Measurements from ENCODE around the gene NRXN3.

DNA sequence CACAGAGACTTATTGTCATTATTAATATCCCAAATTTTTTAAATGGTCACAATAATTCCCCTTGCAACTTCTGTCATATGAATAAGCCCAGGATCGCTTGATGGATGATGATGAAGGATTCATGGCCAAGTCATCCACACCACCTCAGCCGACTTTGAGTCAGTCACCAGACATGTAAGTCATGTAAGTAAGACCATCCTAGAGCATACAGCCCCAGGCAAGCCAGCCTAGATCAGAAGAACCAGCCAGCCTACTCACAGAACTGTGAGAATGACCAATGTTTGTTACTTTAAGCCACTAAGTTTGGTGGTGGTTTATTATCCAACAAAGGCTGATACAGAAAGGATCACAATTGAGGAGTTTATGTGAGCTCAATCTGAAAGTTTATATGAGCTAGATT, 341.8 kb downstream of the NRXN3 start:
- TF ChIP-seq, protein P1, sequence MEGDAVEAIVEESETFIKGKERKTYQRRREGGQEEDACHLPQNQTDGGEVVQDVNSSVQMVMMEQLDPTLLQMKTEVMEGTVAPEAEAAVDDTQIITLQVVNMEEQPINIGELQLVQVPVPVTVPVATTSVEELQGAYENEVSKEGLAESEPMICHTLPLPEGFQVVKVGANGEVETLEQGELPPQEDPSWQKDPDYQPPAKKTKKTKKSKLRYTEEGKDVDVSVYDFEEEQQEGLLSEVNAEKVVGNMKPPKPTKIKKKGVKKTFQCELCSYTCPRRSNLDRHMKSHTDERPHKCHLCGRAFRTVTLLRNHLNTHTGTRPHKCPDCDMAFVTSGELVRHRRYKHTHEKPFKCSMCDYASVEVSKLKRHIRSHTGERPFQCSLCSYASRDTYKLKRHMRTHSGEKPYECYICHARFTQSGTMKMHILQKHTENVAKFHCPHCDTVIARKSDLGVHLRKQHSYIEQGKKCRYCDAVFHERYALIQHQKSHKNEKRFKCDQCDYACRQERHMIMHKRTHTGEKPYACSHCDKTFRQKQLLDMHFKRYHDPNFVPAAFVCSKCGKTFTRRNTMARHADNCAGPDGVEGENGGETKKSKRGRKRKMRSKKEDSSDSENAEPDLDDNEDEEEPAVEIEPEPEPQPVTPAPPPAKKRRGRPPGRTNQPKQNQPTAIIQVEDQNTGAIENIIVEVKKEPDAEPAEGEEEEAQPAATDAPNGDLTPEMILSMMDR (conservative IDR thresholded peaks at IDR 0.05; ENCODE audit: low read depth in 2 of 2): no peak
- TF ChIP-seq CREB1 (CRISPR knock-in tag; IDR thresholded peaks at IDR 0.05; ENCODE audit: low read depth): no peak

Measured in GM23338 (cell line).